Kidney (tissue), 14 donors: ENCODE data around the gene RUNDC3A. TPM values are rescaled to one million over a fixed set of nuclear protein-coding genes. Genes with fewer than 3 reads are reported as not detected.
A peak's percentile ranks its signal among the peaks of the same experiment; 100 is the strongest.

Experiments used
- DNase-seq, 5 donors: peaks; one replicate each; pipeline ENCODE4 v3.0.0-alpha.2; 2013 to 2020
- FAIRE-seq: peaks from 2 replicates; lab custom pipeline; 2012; peaks lifted over from hg19 to GRCh38; lab: Jason Lieb, UNC
- H3K27ac ChIP-seq, 2 donors: one replicate each; pipeline ENCODE4 v1.7.0; 2013; ENCODE audit warnings: low read depth in 2 of 2, low read length in 2 of 2, inconsistent platforms in 1 of 2
- H3K27me3 ChIP-seq: one replicate; pipeline ENCODE4 v1.7.1; 2013; ENCODE audit warnings: low read length, inconsistent platforms; ENCODE audit not compliant: control insufficient read depth, insufficient read depth
- H3K36me3 ChIP-seq, 3 donors: one replicate each; pipeline versions ENCODE4 v1.7.0 to v1.7.1; 2013; ENCODE audit warnings: low read length in 3 of 3, control low read depth in 1 of 3, inconsistent platforms in 1 of 3; ENCODE audit not compliant: insufficient read depth in 3 of 3, control insufficient read depth in 2 of 3
- H3K4me1 ChIP-seq, 3 donors: one replicate each; pipeline versions ENCODE4 v1.7.0 to v1.7.1; 2013; ENCODE audit warnings: low read length in 3 of 3, inconsistent platforms in 1 of 3, low read depth in 1 of 3; ENCODE audit not compliant: control insufficient read depth in 2 of 3, insufficient read depth in 2 of 3
- H3K4me3 ChIP-seq, 3 donors: one replicate each; pipeline versions ENCODE4 v1.7.0 to v1.8.1; 2013; ENCODE audit warnings: low read length in 3 of 3, control low read depth in 1 of 3, inconsistent platforms in 1 of 3
- H3K9ac ChIP-seq, 3 donors: one replicate each; pipeline versions ENCODE4 v1.7.0 to v1.7.1; 2013; ENCODE audit warnings: low read length in 3 of 3, control low read depth in 1 of 3, inconsistent platforms in 1 of 3
- H3K9me3 ChIP-seq, 3 donors: one replicate each; pipeline versions ENCODE4 v1.7.0 to v1.7.1; 2013; ENCODE audit warnings: low read length in 3 of 3, control low read depth in 1 of 3, inconsistent platforms in 1 of 3; ENCODE audit not compliant: control insufficient read depth in 2 of 3, insufficient read depth in 1 of 3
- CTCF ChIP-seq: IDR thresholded peaks from 3 replicates; pipeline ENCODE4 v1.5.1; 2012; ENCODE audit warnings: mild to moderate bottlenecking, moderate library complexity, borderline replicate concordance; ENCODE audit not compliant: insufficient read depth; ENCODE audit errors: extremely low read depth
- intact Hi-C: fragments of 100-400 bp; cut with DNase I; formaldehyde crosslinking; loops from one replicate; pipeline ENCODE4 v1.11.1; 2022
- polyA plus RNA-seq: library from polyadenylated mRNA; stranded (reverse); fragments of 350-450 nt; fragmentation: Illumina TruSeq; extraction: RNeasy Lipid Tissue Mini Kit (QIAGEN cat#74804); gene quantifications from one replicate; pipeline ENCODE4 v1.2.3, GENCODE V29; 2014; ENCODE audit warnings: low read depth, low replicate concordance; ENCODE audit not compliant: insufficient read depth
- total RNA-seq: library from RNA; stranded (reverse); fragmentation: NEBNext Ultra II Directional; extraction: Animal tissue kit (Norgen Biotek cat#: 25700); gene quantifications from one replicate; pipeline ENCODE4 v1.2.1, GENCODE V29; 2021
- donor health status: control.
- donor health status: control.
- donor health status: control.
- donor health status: control.
- donor health status: control.
- donor health status: DM: yes; HTN: yes; CAD: no.
- donor health status: Normal renal cell carcinoma (clear cell type).

RUNDC3A gene
- total and polyA plus RNA-seq, 2 donors from 2014 or later = 2.2 to 6.4 TPM

DNA sequence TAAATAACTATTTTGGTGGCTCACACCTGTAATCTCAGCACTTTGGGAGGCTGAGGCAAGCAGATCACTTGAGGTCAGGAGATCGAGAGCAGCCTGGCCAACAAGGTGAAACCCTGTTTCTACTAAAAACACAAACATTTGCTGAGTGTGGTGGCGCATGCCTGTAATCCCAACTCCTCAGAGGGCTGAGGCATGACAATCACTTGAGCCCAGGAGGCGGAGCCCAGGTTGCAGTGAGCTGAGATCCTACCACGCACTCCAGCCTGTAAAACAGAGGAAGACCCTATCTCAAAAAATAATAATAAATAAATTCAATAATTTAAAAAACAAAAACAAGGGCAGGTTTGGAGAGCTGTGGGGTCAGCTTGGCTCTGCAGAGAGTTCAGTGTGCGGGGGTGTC, 34.8 kb upstream of the RUNDC3A start:
- intact Hi-C loops = no loop called here
- Histone ChIP-seq H3K36me3 (no peaks in the 10 kb centered on the region), H3K4me3 (no peak overlapping the region), H3K4me1 (peaks cover 0 to 3% (median 0%) of the 10 kb centered on the region in 3 donors), H3K27ac (no peak overlapping the region), H3K27me3 (no peaks in the 10 kb centered on the region), H3K9ac (no peak overlapping the region), H3K9me3 (no peaks in the 10 kb centered on the region)
- DNase-seq (no peak), FAIRE-seq (no peak)
- TF ChIP-seq CTCF = no peak

- Histone ChIP-seq H3K27ac (no peak overlapping the region), H3K36me3 (no peaks in the 10 kb centered on the region), H3K9me3 (no peaks in the 10 kb centered on the region), H3K27me3 (no peaks in the 10 kb centered on the region), H3K4me1 (peaks cover 0 to 11% (median 0%) of the 10 kb centered on the region in 3 donors), H3K4me3 (no peak overlapping the region), H3K9ac (no peak overlapping the region)
- DNase-seq (no peak), FAIRE-seq (no peak)
- no peak for TF ChIP-seq CTCF
- intact Hi-C loops = no loop called here
Observed at GRCh38 chr17:44277976-44278375, 30.4 kb upstream of the RUNDC3A start.

DNA sequence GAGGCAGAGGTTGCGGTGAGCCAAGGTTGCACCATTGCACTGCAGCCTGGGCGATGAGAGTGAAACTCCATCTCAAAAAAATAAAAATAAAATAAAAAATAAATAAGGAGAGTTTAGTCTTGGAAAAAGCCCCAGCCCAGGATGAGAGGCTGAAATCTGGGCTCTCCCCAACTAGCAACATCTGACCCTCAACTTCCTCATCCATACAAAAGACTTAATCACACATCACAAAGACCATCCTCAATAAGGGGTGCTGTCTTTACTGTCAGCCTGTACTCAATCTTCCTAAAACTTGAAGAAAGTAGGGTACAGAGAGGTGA, 29.1 kb upstream of the RUNDC3A start:
- Histone ChIP-seq H3K9me3 (no peaks in the 10 kb centered on the region), H3K27me3 (no peaks in the 10 kb centered on the region), H3K36me3 (no peaks in the 10 kb centered on the region), H3K4me1 (peaks cover 0 to 11% (median 0%) of the 10 kb centered on the region in 3 donors), H3K27ac (peak overlapping the region; percentile 41 to 57), H3K9ac (peak overlapping the region in 1 of 3 donors; percentile 34), H3K4me3 (no peak overlapping the region)
- no peak for TF ChIP-seq CTCF
- intact Hi-C loops = no loop called here
- no peak for FAIRE-seq
- DNase-seq = no peak

DNA sequence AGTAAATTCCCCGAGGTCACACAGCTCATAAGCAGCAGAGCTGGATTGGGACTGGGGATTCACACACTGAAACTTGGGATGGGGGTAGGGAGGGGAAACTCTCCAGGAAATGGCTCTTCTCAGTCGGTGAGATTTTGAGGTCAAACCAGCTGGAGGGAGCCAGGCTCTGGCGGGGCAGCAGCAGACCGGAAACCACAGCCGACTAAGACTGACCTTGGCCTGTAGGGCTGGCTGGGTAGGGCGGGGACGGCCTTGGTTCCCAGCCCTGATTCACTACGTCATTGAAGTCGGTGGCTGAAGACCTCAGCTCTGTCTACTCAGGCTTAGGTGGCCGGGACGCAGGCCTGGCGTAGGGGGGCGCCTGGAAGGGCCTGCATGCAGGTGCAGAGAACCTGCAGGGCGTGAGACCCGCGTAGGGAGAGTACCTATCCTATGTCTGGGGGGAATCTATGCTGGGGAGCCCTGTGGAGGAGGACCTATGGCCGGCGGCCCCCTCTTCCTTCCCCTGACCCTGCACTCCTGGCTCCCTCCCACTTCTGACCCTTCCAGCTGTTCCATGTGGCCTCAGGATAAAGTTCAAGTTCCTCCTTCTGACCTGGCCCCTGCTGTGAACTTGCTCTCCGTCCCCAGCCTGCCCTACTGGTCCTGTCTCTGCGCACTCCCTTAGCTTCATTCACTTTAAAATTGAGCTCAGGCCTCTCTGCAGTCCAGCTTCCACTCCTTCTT, 28.6 kb upstream of the RUNDC3A start:
- Histone ChIP-seq H3K4me1 (peaks cover 0 to 11% (median 0%) of the 10 kb centered on the region in 3 donors), H3K9me3 (no peaks in the 10 kb centered on the region), H3K27me3 (no peaks in the 10 kb centered on the region), H3K9ac (peak overlapping the region in 1 of 3 donors; percentile 34), H3K27ac (peak overlapping the region; percentile 57 to 78), H3K36me3 (no peaks in the 10 kb centered on the region), H3K4me3 (no peak overlapping the region)
- no peak for TF ChIP-seq CTCF
- intact Hi-C loops = no loop called here
- FAIRE-seq (no peak), DNase-seq (peak; percentile 54 to 92 (median 65))
